Measurements from ENCODE around the gene TNS2. TPM values are rescaled to one million over a fixed set of nuclear protein-coding genes. Genes with fewer than 3 reads are reported as not detected.

The TNS2 gene
- total and polyA plus RNA-seq, 9 of the 15 experiments (the other 6 are each of a cell fraction or from before 2014, with no cell fraction given): 0.28 to 3.1 (median 1.2) TPM; not detected in 1

DNA sequence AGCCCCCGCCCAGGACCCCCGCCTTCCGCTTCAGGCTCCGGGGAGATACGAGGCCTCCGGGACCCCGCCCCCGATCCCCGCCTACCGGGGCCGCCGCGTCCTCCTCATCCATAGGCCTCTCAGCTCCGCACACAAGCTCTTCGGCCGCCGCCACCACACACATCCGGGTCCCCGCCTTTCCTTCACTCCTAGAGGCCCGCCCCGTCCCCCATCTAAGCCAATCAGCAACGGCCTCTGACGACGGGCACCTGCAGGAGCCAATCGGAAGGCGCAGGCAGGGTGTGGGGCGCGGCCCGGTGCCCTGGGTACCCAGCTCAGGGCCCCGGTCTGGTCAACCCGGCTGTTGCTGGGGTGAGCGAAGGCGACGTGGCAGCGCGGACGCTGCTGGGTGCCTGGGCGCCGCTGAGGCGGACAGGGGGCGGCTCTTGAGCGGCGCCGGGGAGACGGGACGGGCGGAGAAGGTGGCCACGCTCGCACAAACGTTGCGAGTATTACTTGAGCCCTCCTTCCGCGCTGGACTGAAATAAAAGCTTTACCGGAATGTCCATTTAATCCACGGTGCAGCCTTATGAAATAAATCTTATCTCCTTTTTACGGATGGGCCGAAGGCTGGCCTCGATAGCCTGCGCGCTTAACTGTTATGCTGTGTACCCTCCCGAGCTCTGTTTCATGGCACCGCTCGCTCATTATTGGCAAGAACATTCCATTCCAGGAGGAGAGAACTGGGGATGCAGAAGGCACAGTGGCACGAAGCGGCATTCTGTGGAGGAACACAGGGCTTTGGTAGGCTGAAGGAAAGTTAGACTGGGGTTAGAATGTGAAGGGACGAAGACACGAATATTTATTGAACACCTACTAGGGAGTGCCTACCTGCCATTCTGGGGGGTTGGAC, 29.6 kb downstream of the TNS2 start, which contains the start of gene SPRYD3 (continued):
- TF ChIP-seq, protein P1, sequence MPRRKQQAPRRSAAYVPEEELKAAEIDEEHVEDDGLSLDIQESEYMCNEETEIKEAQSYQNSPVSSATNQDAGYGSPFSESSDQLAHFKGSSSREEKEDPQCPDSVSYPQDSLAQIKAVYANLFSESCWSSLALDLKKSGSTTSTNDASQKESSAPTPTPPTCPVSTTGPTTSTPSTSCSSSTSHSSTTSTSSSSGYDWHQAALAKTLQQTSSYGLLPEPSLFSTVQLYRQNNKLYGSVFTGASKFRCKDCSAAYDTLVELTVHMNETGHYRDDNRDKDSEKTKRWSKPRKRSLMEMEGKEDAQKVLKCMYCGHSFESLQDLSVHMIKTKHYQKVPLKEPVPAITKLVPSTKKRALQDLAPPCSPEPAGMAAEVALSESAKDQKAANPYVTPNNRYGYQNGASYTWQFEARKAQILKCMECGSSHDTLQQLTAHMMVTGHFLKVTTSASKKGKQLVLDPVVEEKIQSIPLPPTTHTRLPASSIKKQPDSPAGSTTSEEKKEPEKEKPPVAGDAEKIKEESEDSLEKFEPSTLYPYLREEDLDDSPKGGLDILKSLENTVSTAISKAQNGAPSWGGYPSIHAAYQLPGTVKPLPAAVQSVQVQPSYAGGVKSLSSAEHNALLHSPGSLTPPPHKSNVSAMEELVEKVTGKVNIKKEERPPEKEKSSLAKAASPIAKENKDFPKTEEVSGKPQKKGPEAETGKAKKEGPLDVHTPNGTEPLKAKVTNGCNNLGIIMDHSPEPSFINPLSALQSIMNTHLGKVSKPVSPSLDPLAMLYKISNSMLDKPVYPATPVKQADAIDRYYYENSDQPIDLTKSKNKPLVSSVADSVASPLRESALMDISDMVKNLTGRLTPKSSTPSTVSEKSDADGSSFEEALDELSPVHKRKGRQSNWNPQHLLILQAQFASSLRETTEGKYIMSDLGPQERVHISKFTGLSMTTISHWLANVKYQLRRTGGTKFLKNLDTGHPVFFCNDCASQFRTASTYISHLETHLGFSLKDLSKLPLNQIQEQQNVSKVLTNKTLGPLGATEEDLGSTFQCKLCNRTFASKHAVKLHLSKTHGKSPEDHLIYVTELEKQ (CRISPR knock-in tag; IDR thresholded peaks at IDR 0.05): no peak
- TF ChIP-seq BCL6 (CRISPR knock-in tag; IDR thresholded peaks at IDR 0.05) (no peak), HDGF (IDR thresholded peaks at IDR 0.05) (no peak), MAZ (CRISPR knock-in tag; conservative IDR thresholded peaks at IDR 0.05 in 1 of 2, IDR thresholded peaks at IDR 0.05 in 1 of 2) (peak; percentile 55 to 68; a peak in 3 of 4 replicates), SNRNP70 (optimal IDR thresholded peaks at IDR 0.05; ENCODE audit: low read depth, low read length) (no peak), PRMT5 (CRISPR knock-in tag; IDR thresholded peaks at IDR 0.05) (no peak), HDAC3 (IDR thresholded peaks at IDR 0.05; ENCODE audit: borderline replicate concordance, partially characterized antibody) (no peak), SMARCC2 (IDR thresholded peaks at IDR 0.05; ENCODE audit: low read depth) (no peak), ZEB2 (IDR thresholded peaks at IDR 0.05) (no peak), MCM5 (IDR thresholded peaks at IDR 0.05; ENCODE audit: low read depth) (no peak), TRIM28 (IDR thresholded peaks at IDR 0.05) (no peak), MYC (IDR thresholded peaks at IDR 0.05; ENCODE audit: low read depth, low read length) (peak; percentile 53), MYC (CRISPR knock-in tag; IDR thresholded peaks at IDR 0.05; ENCODE audit: borderline replicate concordance, low read depth) (no peak)
- TF ChIP-seq, protein P2, sequence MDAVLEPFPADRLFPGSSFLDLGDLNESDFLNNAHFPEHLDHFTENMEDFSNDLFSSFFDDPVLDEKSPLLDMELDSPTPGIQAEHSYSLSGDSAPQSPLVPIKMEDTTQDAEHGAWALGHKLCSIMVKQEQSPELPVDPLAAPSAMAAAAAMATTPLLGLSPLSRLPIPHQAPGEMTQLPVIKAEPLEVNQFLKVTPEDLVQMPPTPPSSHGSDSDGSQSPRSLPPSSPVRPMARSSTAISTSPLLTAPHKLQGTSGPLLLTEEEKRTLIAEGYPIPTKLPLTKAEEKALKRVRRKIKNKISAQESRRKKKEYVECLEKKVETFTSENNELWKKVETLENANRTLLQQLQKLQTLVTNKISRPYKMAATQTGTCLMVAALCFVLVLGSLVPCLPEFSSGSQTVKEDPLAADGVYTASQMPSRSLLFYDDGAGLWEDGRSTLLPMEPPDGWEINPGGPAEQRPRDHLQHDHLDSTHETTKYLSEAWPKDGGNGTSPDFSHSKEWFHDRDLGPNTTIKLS (IDR thresholded peaks at IDR 0.05; ENCODE audit: borderline replicate concordance, low read depth): peak; percentile 97
- TF ChIP-seq, protein P3, sequence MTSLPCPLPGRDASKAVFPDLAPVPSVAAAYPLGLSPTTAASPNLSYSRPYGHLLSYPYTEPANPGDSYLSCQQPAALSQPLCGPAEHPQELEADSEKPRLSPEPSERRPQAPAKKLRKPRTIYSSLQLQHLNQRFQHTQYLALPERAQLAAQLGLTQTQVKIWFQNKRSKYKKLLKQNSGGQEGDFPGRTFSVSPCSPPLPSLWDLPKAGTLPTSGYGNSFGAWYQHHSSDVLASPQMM (CRISPR knock-in tag; IDR thresholded peaks at IDR 0.05): no peak
- TF ChIP-seq, protein P4, sequence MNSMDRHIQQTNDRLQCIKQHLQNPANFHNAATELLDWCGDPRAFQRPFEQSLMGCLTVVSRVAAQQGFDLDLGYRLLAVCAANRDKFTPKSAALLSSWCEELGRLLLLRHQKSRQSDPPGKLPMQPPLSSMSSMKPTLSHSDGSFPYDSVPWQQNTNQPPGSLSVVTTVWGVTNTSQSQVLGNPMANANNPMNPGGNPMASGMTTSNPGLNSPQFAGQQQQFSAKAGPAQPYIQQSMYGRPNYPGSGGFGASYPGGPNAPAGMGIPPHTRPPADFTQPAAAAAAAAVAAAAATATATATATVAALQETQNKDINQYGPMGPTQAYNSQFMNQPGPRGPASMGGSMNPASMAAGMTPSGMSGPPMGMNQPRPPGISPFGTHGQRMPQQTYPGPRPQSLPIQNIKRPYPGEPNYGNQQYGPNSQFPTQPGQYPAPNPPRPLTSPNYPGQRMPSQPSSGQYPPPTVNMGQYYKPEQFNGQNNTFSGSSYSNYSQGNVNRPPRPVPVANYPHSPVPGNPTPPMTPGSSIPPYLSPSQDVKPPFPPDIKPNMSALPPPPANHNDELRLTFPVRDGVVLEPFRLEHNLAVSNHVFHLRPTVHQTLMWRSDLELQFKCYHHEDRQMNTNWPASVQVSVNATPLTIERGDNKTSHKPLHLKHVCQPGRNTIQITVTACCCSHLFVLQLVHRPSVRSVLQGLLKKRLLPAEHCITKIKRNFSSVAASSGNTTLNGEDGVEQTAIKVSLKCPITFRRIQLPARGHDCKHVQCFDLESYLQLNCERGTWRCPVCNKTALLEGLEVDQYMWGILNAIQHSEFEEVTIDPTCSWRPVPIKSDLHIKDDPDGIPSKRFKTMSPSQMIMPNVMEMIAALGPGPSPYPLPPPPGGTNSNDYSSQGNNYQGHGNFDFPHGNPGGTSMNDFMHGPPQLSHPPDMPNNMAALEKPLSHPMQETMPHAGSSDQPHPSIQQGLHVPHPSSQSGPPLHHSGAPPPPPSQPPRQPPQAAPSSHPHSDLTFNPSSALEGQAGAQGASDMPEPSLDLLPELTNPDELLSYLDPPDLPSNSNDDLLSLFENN (IDR thresholded peaks at IDR 0.05; ENCODE audit: low read depth in 2 of 2, low read length in 2 of 2): no peak
